ENCODE results near the gene GTPBP6.

GTPBP6 gene

DNA sequence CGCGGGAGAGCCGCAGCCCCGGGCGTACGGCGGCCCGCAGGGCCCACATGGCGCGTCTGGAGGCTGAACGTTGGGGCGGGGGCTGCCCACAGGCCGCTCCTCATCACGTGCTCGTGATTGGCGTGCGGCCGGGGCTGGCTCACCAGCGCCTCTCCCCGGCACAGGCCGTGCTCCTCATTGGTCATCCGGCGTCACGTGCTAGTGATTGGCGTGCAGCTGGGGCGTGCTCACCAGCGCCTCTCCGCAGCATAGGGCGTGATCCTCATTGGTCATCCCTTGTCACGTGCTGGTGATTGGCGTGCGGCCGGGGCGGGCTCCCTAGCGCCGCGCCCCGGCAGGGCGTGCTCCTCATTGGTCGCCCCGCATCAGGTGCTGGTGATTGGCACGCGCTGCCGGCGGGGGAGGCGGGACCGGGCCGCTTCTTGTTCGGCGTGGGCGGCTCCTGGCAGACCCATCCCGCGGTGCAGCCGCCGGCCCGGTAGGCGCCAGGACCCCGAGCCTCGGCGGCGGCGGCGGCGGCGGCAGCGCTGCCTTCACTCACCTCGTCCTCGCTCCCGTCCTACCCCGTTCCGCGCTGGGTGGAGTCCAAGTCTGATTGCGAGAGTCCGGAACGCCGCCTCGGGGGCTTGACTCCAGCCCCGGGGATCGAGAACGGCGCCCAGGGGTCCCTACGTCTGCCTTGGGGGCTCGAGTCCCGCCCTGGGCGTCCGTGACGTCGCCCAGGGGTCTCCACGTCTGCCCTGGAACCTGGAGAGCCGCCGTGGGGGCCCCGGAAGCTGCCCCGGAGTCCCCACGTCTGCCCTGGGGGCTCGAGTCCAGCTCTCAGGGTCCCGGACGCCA lies at the start of gene GTPBP6:
Gene GTPBP6, minus strand, starts transcription at position 58 of the 840 bp plus-strand sequence. Its CDS starts 9 bp downstream, at position 49.
- no peak for DNase-seq

DNA sequence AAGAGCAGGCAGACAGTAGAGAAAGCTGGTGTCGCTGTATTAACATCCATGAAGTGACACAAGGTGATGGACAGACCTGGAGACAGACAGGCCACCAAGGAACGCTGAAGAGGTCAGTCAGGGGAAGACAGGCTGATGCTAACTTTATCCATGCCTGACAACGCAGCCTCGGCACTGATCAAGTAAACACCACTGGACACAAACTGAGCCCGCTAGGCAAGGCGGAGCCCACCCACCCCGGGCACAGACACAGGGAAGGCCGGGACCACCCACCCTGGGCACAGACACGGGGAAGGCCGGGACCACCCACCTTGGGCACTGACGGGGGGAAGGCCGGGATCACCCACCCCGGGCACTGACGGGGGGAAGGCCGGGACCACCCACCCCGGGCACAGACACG lies 49.3 kb upstream of the GTPBP6 start:
- DNase-seq: no peak

GRCh38 chrX:367349-367748 lies 48.8 kb upstream of the GTPBP6 start:
- DNase-seq: no peak

- DNase-seq: no peak
Measured at GRCh38 chrX:363621-364375, 45.2 kb upstream of the GTPBP6 start.

DNA sequence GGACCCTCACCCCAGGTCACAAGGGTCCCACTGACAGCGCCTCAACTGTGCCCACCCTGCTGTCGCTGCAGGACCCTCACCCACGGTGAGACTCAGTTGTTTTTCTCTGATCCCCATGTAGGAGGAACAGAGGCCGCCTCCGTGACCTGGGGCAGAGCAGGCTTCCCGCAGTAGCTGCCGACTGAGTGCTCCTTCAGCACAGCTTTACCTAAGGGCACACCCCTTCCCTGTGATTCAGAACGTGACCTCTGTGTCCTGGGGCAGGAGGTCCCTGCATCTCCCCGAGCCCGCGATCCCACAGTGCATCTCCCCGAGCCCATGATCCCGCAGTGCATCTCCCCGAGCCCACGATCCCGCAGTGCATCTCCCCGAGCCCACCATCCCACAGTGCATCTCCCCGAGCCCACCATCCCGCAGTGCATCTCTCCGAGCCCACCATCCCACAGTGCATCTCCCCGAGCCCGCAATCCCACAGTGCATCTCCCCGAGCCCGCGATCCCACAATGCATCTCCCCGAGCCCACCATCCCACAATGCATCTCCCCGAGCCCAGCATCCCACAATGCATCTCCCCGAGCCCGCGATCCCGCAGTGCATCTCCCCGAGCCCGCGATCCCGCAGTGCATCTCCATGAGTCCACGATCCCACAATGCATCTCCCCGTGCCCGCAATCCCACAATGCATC lies 44.5 kb upstream of the GTPBP6 start:
- DNase-seq: no peak

DNA sequence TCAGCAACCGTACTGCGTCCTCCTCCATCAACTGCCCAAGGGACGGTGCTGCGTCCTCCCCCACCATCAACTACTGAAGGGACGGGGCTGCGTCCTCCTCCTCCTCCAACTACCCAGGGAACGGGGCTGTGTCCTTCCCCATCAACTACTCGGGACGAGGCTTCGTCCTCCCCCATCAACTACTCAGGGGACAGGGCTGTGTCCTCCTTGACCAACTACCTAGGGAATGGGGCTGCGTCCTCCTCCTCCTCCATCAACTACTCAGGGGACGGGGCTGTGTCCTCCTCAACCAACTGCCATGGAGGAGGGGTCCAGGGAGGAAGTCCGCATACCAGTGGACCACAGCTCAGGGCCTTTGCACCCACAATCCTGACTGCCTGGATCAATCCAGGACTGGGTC lies 43.8 kb upstream of the GTPBP6 start:
- DNase-seq: no peak

DNA sequence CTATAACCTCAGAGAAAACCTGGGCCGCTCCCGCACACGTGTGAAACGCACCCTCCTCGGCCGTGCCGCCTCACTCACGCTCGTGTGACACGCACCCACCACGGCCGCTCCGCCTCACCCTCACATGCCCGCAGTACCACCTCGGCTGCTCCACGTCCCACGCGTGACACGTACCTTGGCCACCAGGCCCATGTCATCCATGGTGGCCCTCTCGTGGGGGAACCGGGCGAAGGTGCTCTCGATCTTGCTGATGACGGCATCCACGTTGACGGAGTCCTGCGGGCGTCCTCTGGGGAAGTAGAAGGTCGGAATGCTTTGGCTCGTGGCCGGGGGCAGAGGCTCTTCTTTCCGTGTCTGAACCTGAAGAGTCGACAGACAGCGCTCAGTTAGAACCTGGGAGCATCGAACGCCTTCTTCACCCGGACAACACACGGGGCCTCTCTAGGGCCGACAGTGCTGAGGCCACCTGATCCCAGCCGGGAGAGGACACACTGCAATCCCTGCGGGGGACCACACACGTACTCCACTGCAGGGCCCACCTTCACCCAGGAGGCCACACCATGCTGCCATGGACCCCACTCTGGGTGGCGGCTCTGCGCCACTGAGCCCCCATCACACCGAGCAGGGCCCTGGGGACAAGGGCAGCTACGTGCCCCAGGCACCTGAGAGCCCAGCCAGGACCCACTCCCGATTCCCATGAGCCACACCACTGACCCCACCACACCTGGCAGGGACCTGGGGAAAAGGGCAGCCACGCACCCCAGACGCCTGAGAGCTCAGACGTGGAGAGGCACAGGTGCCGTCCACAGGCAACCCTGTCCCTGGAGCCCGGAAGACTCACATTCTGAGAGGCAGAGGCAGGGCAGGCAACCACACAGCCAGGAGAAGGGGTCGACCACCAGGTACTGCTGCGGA lies 42.9 kb upstream of the GTPBP6 start:
- DNase-seq: no peak

DNA sequence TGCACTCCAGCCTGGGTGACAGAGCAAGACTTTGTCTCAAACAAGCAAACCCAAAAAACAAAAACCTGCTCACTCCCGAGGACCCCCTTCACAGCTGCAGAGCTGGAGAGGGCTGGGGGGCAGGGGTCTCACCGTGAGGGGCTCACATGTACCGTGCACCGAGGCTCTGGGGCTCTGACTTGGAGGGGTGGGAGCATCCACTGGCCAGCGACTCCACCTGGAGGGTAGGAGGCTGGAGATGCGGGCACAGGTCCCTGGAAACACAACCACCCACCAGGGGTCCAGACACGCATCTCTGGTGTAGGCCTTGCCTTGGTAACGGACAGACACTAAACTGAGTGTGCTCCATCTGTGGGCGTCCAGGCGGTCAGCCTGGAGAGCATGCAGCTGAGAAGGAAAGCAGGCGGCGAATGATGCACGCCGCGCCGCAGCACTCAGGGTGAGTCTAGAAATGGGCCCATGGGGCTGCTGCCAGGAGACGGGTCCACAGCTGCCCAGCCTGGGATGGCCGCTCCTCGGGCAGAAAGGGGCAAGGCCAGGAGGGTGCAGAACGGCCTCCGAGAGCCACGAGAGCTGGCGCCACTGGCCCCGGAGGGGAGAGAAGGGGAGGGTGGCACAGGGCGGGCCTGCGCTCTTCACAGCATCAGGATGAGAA lies 42.0 kb upstream of the GTPBP6 start:
- no peak for DNase-seq

- DNase-seq: no peak
Measured at GRCh38 chrX:358651-359143, 40.1 kb upstream of the GTPBP6 start.

DNA sequence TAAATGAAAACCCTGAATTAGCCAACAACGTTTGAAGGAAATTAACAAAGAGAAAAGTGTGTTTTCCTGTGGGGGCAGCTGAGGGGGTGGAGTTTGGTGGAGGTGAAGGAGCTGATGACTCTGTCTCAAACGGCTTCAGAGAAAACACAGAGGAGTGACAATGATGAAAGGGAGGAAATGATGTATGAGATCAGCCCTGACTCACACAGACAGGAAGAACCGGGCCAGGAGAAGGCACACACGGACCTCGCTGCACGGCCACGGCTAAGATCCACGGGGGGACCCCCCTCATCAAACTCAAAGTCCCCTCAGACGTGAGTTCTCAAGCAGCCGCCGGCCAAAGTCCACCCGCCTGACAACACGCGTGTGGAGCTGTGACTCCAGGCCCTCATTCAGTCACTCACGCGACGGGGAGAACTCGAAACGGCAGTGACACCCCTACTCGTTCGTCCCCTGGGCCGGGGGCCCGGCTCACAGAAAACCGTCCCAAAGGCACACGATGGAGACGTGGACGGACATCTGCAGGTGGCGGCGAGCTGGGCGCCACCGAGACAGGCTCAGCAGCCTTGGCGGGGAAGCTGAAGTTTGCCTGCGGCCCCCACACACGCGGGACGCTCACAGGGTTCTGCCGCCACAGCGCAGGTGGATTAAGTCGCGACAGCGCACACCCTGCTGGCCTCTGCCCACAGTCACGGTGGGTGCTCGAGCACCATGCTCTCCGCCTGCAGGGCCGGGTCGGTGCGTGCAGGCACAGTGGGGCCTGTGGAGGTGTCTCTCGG lies 39.3 kb upstream of the GTPBP6 start:
- DNase-seq: no peak

DNA sequence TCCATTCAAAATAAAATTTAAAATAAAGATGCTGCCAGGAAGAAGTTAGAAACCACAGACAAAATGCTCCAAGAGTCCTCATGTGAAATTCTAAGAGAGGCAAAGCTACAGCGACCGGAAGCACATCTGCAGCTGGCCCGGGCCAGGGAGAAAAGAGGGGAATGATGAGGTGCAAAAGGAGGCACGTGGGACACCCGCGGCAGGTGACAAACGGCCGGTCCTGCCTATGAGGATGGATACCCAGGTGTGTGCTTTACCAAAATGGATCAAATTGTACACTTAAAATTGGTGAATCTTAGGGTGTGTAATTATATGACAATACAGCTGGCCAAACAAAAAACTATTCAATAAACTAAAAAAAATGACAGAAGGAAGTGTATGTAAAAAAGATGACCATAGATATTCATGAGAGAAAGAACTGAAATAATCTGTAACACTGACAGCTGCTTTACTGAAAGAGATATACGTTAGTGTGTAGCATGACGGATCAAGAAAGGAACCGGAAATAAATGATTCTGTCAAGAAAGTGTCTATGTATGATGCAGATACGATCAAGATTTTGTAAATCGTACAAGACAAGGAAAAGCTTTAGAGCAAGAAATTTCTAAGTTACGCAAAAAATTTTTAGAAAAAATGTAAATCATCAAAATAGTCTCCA lies 38.6 kb upstream of the GTPBP6 start:
- no peak for DNase-seq

- no peak for DNase-seq
Measured at GRCh38 chrX:356385-357034, 37.9 kb upstream of the GTPBP6 start.

DNA sequence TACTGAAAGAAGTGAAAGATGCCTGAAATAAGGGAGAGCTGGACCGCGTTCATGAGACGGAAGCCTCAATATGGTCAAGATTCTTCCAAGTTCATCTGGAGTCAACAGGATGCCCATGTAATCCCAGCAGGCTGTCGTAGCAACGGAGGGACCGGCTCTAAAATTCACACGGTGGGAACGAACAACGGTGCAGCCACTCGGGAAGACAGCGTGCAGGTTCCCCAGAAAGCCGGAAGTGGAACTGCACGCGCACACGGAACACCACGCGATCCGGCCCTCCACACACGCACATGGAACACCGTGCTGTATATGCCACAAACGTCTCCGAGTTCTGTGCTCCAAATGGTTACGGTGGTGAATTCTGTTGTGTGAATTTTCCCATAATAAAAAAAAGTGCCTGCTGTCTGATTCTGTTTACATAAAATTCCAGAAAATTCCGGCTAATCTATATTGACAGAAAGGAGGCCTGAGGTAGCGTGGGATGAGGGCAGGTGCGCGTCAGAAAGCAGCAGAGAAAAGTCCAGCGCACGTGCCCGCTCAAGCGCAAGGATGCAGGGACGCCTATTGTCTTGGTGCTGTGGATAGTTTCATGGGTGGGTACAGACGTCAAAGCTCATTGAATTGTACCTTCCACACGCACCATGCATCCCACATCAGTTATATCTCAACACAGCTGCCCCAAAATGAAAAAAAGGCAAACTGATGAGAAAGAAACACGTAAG lies 36.9 kb upstream of the GTPBP6 start:
- DNase-seq: no peak

DNA sequence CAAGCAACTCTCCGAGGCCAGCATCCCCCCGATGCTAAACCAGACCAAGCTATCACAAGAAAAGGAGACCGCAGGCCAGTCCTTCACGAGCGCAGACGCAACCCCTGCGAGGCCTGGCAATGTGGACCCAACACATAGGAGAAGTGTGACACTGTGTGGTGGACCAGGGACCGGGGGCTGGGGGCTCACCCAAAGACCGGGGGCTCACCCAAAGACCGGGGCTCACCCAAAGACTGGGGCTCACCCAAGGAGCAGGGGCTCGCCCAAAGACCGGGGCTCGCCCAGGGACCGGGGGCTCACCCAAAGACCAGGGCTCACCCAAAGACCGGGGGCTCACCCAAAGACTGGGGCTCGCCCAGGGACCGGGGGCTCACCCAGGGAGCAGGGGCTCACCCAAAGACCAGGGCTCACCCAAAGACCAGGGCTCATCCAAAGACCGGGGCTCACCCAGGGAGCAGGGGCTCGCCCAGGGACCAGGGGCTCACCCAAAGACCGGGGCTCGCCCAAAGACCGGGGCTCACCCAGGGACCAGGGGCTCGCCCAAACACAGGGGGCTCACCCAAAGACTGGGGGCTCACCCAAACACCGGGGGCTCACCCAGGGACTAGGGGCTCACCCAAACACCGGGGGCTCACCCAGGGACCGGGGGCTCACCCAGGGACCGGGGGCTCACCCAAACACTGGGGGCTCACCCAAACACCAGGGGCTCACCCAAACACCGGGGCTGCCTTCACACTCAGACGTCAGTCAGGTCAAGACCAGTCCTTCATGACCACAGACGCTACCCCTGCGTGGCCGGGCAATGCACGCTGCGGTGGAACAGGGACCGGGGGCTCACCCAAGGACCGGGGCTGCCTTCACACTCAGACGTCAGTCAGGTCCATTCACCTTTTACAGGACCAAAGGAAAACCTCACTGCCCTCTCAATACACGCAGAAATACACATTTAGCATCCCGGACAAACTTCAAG lies 35.3 kb upstream of the GTPBP6 start:
- no peak for DNase-seq

GRCh38 chrX:352582-353314 lies 34.2 kb upstream of the GTPBP6 start:
- DNase-seq: no peak

DNA sequence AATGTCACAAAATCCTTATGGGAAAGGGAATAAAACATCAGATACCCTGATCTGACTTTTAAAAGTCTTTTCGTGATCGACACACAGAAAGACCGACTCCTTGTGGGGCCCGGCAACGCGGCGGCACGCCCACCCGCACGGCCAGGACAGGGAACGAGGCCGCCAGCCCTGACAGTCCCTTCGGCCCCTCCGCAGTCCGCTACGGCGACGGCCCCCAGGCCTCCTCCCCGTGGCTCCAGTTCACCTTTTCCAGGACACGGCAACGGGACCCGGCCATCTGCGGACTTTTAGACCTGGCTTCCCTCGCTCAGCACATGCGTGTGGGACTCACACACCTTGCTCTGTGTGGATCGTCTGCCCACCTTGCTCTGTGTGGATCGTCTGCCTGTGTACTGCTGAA lies 33.6 kb upstream of the GTPBP6 start:
- DNase-seq: no peak

DNA sequence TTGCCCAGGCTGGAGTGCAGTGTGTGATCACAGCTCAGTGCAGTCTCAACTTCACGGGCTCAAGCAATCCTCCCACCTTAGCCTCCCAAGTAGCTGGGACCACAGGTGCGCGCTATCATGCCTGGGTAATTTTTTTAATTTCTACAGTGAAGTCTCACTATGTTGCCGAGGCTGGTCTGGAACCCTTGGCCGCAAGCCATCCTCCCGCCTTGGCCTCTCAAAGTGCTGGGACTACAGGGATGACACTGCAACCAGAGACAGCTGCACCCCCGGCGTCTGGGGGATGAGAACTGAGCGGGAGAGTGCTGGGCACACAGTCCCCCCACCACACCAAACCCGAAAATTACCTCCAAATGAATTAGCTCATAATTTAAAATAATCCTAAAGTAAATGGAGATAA lies 33.1 kb upstream of the GTPBP6 start:
- DNase-seq: no peak

Measured in NCI-H187 treated with DMSO at 0.1 percent for 48 hours (cell line).